Smooth muscle cell (in vitro differentiated cells): Measurements from ENCODE around the gene MUSTN1. TPM values are rescaled to one million over a fixed set of nuclear protein-coding genes. Genes with fewer than 3 reads are reported as not detected.

ENCODE experiments used
- DNase-seq: peaks from one replicate; lab custom pipeline; 2025; ENCODE audit not compliant: unreplicated experiment; lab: John Stamatoyannopoulos, UW
- H2AFZ ChIP-seq: fragments of 200-600 bp; sonication (generic); 2 replicates; pipeline ENCODE4 v1.6.0; 2016; ENCODE audit warnings: antibody characterized with exemption, low read depth, mild to moderate bottlenecking
- H3F3A ChIP-seq: fragments of 200-600 bp; sonication (generic); 2 replicates; pipeline ENCODE4 v1.6.0; 2017; ENCODE audit warnings: antibody characterized with exemption, low read depth
- H3K27ac ChIP-seq: fragments of 200-600 bp; sonication (generic); 2 replicates; pipeline ENCODE4 v1.5.1; 2016; ENCODE audit warnings: low read depth, mild to moderate bottlenecking
- H3K27me3 ChIP-seq: fragments of 200-600 bp; sonication (generic); 2 replicates; pipeline ENCODE4 v1.6.1; 2016; ENCODE audit warnings: low read depth, mild to moderate bottlenecking
- H3K36me3 ChIP-seq: fragments of 200-600 bp; sonication (generic); 2 replicates; pipeline ENCODE4 v1.5.1; 2016; ENCODE audit warnings: low read depth
- H3K4me1 ChIP-seq: fragments of 200-600 bp; sonication (generic); 2 replicates; pipeline ENCODE4 v1.5.1; 2016; ENCODE audit warnings: low read depth
- H3K4me2 ChIP-seq: fragments of 200-600 bp; sonication (generic); 2 replicates; pipeline ENCODE4 v1.6.0; 2016; ENCODE audit warnings: mild to moderate bottlenecking
- H3K4me3 ChIP-seq: fragments of 200-600 bp; sonication (generic); 2 replicates; pipeline ENCODE4 v1.5.1; 2016; ENCODE audit warnings: mild to moderate bottlenecking
- H3K79me2 ChIP-seq: fragments of 200-600 bp; sonication (generic); 2 replicates; pipeline ENCODE4 v1.6.0; 2016; ENCODE audit warnings: low read depth, mild to moderate bottlenecking
- H3K9ac ChIP-seq: fragments of 200-600 bp; sonication (generic); 2 replicates; pipeline ENCODE4 v1.6.0; 2016; ENCODE audit warnings: low read depth
- H3K9me3 ChIP-seq: fragments of 200-600 bp; sonication (generic); replicated peaks from 2 replicates; pipeline ENCODE4 v1.5.1; 2016; ENCODE audit warnings: low read depth
- H4K20me1 ChIP-seq: fragments of 200-600 bp; sonication (generic); 2 replicates; pipeline ENCODE4 v1.6.0; 2016; ENCODE audit warnings: low read depth
- WGBS: methylation state at CpG from one replicate; pipeline ENCODE4 v1.1.7; 2016; ENCODE audit warnings: low lambda C conversion rate; 5-methylcytosine and 5-hydroxymethylcytosine counted together
- polyA plus RNA-seq: library from polyadenylated mRNA; unstranded; fragments of >200 nt; fragmentation: Nextera tagmentation; extraction: Ambion mirVana; gene quantifications from 2 replicates; pipeline ENCODE4 v1.2.1, GENCODE V29; 2016
- total RNA-seq: library from RNA; depleted of rRNA; stranded (reverse); fragments of >200 nt; gene quantifications from 2 replicates; pipeline ENCODE4 v1.2.3, GENCODE V29; 2014
- TF ChIP-seq, protein P1 (sequence below): fragments of 200-600 bp; sonication (generic); IDR thresholded peaks from 2 replicates; pipeline ENCODE4 v1.5.1; 2017; ENCODE audit warnings: borderline replicate concordance, mild to moderate bottlenecking, antibody characterized with exemption; ENCODE audit not compliant: insufficient read depth, poor library complexity, severe bottlenecking

MUSTN1 gene
- total and polyA plus RNA-seq, 2 experiments from 2014 or later: 0.30 to 2.2 TPM

DNA sequence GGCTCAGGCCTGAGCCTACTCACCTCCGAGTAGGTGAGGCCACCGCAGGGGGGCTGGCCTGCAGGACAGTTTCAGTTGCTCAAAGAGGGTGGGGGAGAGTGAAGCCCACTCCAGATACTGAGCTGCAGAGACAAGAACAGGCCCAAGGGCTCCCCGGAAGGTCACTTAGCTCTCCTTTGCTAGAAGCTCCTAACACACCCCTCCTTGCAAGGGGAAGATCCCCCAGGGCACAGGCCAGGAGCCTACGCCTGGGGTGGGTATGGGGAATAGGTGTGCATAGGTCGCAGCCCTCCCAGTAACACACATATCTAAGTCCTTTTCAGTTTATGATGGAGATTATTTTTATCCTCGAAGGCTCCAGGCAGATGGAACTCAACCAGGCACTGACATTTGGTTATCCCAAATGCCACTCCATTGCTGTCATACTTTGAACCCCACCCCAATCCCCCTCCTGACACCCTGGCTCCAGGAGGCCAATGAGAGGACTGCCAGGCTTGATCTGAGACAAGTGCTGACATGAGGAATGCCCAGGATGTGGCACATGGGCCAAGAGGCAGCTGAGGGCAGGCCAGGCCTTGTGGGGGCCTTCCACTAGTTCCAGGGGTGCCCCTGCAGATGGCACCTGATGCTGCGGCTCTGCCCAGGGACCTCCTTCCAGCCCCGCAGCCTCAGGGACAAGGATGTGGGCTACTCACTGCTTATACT is 1.1 kb upstream of the MUSTN1 start:
- no peak overlapping the region for H3K9ac ChIP-seq
- H4K20me1 ChIP-seq: no peaks in the 10 kb centered on the region
- no peaks in the 10 kb centered on the region for H3K36me3 ChIP-seq
- WGBS: 98% methylated on average over 8 of the region's 8 CpGs
- H3F3A ChIP-seq: no peaks in the 10 kb centered on the region
- DNase-seq: no peak
- H3K4me1 ChIP-seq: no peaks in the 10 kb centered on the region
- TF ChIP-seq, protein P1, sequence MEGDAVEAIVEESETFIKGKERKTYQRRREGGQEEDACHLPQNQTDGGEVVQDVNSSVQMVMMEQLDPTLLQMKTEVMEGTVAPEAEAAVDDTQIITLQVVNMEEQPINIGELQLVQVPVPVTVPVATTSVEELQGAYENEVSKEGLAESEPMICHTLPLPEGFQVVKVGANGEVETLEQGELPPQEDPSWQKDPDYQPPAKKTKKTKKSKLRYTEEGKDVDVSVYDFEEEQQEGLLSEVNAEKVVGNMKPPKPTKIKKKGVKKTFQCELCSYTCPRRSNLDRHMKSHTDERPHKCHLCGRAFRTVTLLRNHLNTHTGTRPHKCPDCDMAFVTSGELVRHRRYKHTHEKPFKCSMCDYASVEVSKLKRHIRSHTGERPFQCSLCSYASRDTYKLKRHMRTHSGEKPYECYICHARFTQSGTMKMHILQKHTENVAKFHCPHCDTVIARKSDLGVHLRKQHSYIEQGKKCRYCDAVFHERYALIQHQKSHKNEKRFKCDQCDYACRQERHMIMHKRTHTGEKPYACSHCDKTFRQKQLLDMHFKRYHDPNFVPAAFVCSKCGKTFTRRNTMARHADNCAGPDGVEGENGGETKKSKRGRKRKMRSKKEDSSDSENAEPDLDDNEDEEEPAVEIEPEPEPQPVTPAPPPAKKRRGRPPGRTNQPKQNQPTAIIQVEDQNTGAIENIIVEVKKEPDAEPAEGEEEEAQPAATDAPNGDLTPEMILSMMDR: no peak
- H3K79me2 ChIP-seq: no peaks in the 10 kb centered on the region
- no peak overlapping the region for H3K4me2 ChIP-seq
- no peak overlapping the region for H3K27ac ChIP-seq
- no peaks in the 10 kb centered on the region for H3K9me3 ChIP-seq
- no peaks in the 10 kb centered on the region for H3K27me3 ChIP-seq
- no peak overlapping the region for H3K4me3 ChIP-seq
- H2AFZ ChIP-seq: no peak overlapping the region

DNA sequence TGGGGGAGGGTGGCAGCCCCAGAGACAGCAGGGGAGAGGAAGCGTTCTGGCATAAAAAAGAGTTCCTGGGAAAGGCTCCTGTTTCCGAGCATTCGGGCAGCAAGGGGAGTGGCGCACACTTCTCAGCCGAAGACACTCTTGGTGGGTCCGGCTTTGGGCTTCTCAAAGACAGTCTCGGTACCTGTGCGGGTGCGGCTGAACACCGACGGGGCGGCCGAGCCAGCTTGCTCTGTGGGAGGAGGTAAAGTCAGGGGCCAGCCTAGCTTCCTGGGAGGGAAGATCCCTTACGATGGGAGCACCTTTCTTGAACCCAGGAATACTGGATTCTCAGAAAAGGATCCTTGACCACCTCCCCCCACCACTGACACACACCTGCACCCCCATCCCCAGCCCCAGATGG is 1.6 kb downstream of the MUSTN1 start:
- Histone ChIP-seq H3K4me1 (no peaks in the 10 kb centered on the region), H2AFZ (no peak overlapping the region), H3K79me2 (no peaks in the 10 kb centered on the region), H3K27me3 (no peaks in the 10 kb centered on the region), H4K20me1 (no peaks in the 10 kb centered on the region), H3K4me2 (no peak overlapping the region), H3K27ac (no peak overlapping the region), H3K9me3 (no peaks in the 10 kb centered on the region), H3K36me3 (no peaks in the 10 kb centered on the region), H3K4me3 (no peak overlapping the region), H3K9ac (no peak overlapping the region), H3F3A (no peaks in the 10 kb centered on the region)
- TF ChIP-seq, protein P1: no peak
- 98% methylated on average over 14 of the region's 14 CpGs for WGBS
- no peak for DNase-seq

DNA sequence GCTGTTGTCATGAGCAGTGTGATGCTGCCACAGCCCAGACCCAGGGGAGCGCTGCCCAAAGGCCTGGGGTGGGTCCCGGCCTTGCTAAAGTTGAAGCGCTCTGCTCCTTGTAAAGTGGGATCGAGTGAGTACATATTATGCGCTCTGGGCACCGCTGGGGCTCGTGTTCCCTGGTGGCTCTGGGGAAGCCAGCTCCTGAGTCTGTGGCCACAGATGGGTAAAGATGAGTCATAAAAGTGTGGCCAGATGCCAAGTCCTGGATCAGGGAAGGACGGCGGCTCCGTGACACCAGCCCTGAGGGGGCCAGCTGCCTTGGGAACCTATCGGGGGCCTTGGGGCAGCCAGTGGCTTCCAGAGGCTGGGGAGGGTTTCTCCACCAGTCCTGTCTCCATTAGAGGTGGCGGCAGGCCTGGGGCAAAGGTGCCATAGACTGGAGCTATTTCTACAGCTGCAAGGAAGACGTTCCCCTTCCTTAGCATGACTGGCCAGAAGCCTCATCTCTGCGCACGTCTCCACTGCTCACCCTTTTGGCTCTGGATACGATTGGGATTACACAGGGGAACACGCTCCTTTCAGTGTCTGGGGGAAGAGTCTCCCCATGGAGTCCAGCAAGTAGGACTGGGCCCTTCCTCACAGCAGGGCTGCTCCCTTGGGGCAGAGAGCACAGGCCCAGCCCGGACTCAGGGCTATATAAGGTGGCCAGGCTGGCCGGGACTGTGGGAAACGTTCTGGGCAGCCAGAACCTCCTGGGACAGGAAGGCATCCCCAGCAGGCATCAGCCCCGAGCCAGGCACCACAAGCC is 3.1 kb downstream of the MUSTN1 start:
- Histone ChIP-seq H3F3A (no peaks in the 10 kb centered on the region), H4K20me1 (no peaks in the 10 kb centered on the region), H3K27ac (peak overlapping the region; percentile 20), H3K9me3 (no peaks in the 10 kb centered on the region), H3K9ac (no peak overlapping the region), H3K4me3 (no peak overlapping the region), H3K27me3 (no peaks in the 10 kb centered on the region), H3K4me2 (peak overlapping the region; percentile 19), H2AFZ (no peak overlapping the region), H3K36me3 (no peaks in the 10 kb centered on the region), H3K79me2 (no peaks in the 10 kb centered on the region), H3K4me1 (no peaks in the 10 kb centered on the region)
- TF ChIP-seq, protein P1: no peak
- DNase-seq: peak; percentile 63
- WGBS: 56% methylated on average over 20 of the region's 21 CpGs
